ENCODE results near the gene STOML2.

DNA sequence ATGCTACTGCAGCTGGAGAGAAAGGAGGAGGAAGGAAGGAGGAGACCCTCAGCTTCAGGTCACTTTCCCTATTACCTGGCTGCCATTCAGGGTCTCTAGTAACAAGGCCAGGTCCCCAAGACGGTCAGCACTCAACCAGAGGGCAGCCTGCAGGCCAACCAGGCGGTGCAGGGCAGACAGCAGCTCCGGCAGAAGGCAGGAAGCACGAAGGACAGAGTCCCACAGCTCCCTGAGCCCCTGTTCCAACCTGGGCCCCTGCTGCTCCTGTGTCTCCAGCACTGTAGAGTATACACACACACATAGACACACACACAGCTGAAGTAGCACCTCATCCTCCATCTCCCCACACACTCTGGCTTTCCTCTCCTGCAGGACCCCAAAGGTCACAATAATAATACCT lies 24.9 kb downstream of the STOML2 start:
- TF ChIP-seq POLR2A (IDR thresholded peaks at IDR 0.05), result no peak
- TF ChIP-seq CTCF (IDR thresholded peaks at IDR 0.05), result no peak
- TF ChIP-seq POLR2AphosphoS5 (IDR thresholded peaks at IDR 0.05), result no peak

All from sigmoid colon (tissue), 4 donors.